HepG2 (cell line): ENCODE measurements around the gene VAMP5. TPM values are rescaled to one million over a fixed set of nuclear protein-coding genes. Genes with fewer than 3 reads are reported as not detected.

Experiments
- ARNT ChIP-seq: fragments of 450-650 bp; IDR thresholded peaks from 2 replicates; pipeline ENCODE4 v1.6.1; 2017
- BORCS8-MEF2B ChIP-seq: sonication (generic); formaldehyde crosslinking; IDR thresholded peaks from 2 replicates; pipeline ENCODE4 v1.8.0; 2022; ENCODE audit warnings: mild to moderate bottlenecking, missing genetic modification reagents
- ETV5 ChIP-seq: IDR thresholded peaks from 2 replicates; pipeline ENCODE4 v1.6.1; 2018; ENCODE audit warnings: missing biosample characterization, missing genetic modification reagents, inconsistent platforms, borderline replicate concordance
- GATAD1 ChIP-seq: IDR thresholded peaks from 2 replicates; pipeline ENCODE4 v1.6.1; 2016; ENCODE audit warnings: missing genetic modification reagents, missing compliant biosample characterization
- GATAD2A ChIP-seq: IDR thresholded peaks from 2 replicates; pipeline ENCODE4 v1.6.1; 2016
- IKZF5 ChIP-seq: IDR thresholded peaks from 2 replicates; pipeline ENCODE4 v1.6.1; 2018; ENCODE audit warnings: missing genetic modification reagents, mild to moderate bottlenecking, missing compliant biosample characterization
- KDM3A ChIP-seq: IDR thresholded peaks from 2 replicates; pipeline ENCODE4 v1.6.1; 2018; ENCODE audit warnings: low read depth, missing compliant biosample characterization
- MLXIP ChIP-seq: sonication (generic); formaldehyde crosslinking; IDR thresholded peaks from 2 replicates; pipeline ENCODE4 v1.9.0; 2021; ENCODE audit warnings: missing genetic modification reagents, borderline replicate concordance
- MTA1 ChIP-seq: sonication (generic); formaldehyde crosslinking; IDR thresholded peaks from 2 replicates; pipeline ENCODE4 v1.4.0; 2020; ENCODE audit warnings: missing genetic modification reagents, mild to moderate bottlenecking, borderline replicate concordance
- MYPOP ChIP-seq: sonication (generic); formaldehyde crosslinking; IDR thresholded peaks from 2 replicates; pipeline ENCODE4 v1.8.1; 2023; ENCODE audit warnings: mild to moderate bottlenecking, moderate library complexity, missing genetic modification reagents
- PITX1 ChIP-seq: sonication (generic); formaldehyde crosslinking; IDR thresholded peaks from 2 replicates; pipeline ENCODE4 v1.5.1; 2020; ENCODE audit warnings: mild to moderate bottlenecking, missing genetic modification reagents
- REL ChIP-seq: sonication (generic); formaldehyde crosslinking; conservative IDR thresholded peaks from 2 replicates; pipeline ENCODE4 v1.8.0; 2022; ENCODE audit warnings: mild to moderate bottlenecking, missing genetic modification reagents, moderate library complexity
- SAP130 ChIP-seq: IDR thresholded peaks from 2 replicates; pipeline ENCODE4 v1.6.1; 2016; ENCODE audit warnings: low read depth
- SIN3A ChIP-seq: IDR thresholded peaks from 2 replicates; pipeline ENCODE4 v1.6.1; 2011; ENCODE audit warnings: low read depth, mild to moderate bottlenecking, control low read depth, low read length, borderline replicate concordance
- SP2 ChIP-seq: sonication (generic); formaldehyde crosslinking; IDR thresholded peaks from 2 replicates; pipeline ENCODE4 v1.5.1; 2020; ENCODE audit warnings: mild to moderate bottlenecking, missing genetic modification reagents
- SYNCRIP ChIP-seq: fragments of 200-400 bp; formaldehyde crosslinking; IDR thresholded peaks from 2 replicates; pipeline ENCODE4 v1.6.1; 2018; ENCODE audit warnings: mild to moderate bottlenecking, low read depth, low read length; ENCODE audit not compliant: insufficient read depth
- YY1 ChIP-seq: IDR thresholded peaks from 2 replicates; pipeline ENCODE4 v1.6.1; 2011; ENCODE audit warnings: low read length, low read depth, moderate library complexity, mild to moderate bottlenecking; ENCODE audit not compliant: insufficient read depth, insufficient replicate concordance
- ZFP37 ChIP-seq: sonication (generic); formaldehyde crosslinking; IDR thresholded peaks from 2 replicates; pipeline ENCODE4 v1.4.0; 2020; ENCODE audit warnings: missing genetic modification reagents, borderline replicate concordance
- ZFY ChIP-seq: sonication (generic); formaldehyde crosslinking; IDR thresholded peaks from 2 replicates; pipeline ENCODE4 v1.4.0; 2020; ENCODE audit warnings: missing genetic modification reagents
- ZNF160 ChIP-seq: sonication (generic); formaldehyde crosslinking; IDR thresholded peaks from 2 replicates; pipeline ENCODE4 v1.8.0; 2022; ENCODE audit warnings: mild to moderate bottlenecking, inconsistent platforms, missing genetic modification reagents
- ZNF260 ChIP-seq: sonication (generic); formaldehyde crosslinking; IDR thresholded peaks from 2 replicates; pipeline ENCODE4 v1.4.0; 2020; ENCODE audit warnings: missing genetic modification reagents, low read depth, mild to moderate bottlenecking, borderline replicate concordance
- ZNF329 ChIP-seq: sonication (generic); formaldehyde crosslinking; IDR thresholded peaks from 2 replicates; pipeline ENCODE4 v1.9.0; 2021; ENCODE audit warnings: low read depth, mild to moderate bottlenecking, missing genetic modification reagents
- ZNF616 ChIP-seq: sonication (generic); formaldehyde crosslinking; IDR thresholded peaks from 2 replicates; pipeline ENCODE4 v1.5.0; 2020; ENCODE audit warnings: low read depth, mild to moderate bottlenecking, missing genetic modification reagents
- ZNF839 ChIP-seq: sonication (generic); formaldehyde crosslinking; IDR thresholded peaks from 2 replicates; pipeline ENCODE4 v1.4.0; 2020; ENCODE audit warnings: missing genetic modification reagents, mild to moderate bottlenecking, borderline replicate concordance
- polyA plus RNA-seq, 8 experiments: library from polyadenylated mRNA; depleted of rRNA in 3 of 8; stranded (reverse) in 7 of 8; unstranded in 1 of 8; fragments of >200 nt; fragmentation: Illumina TruSeq in 4 of 8; extraction: Trizol in 4 of 8; gene quantifications; 2 replicates each; pipeline versions ENCODE4 v1.2.1 to v1.2.3, GENCODE V29; 2011 to 2016; ENCODE audit warnings: low read depth in 4 of 8, missing spikeins in 1 of 8, mixed read lengths in 1 of 8; ENCODE audit not compliant: insufficient read depth in 1 of 8
- total RNA-seq, 5 experiments: library from RNA; depleted of rRNA; stranded (reverse); fragments of >200 nt; fragmentation: Illumina TruSeq; extraction: Trizol; gene quantifications; 2 replicates each; pipeline ENCODE4 v1.2.3, GENCODE V29; 2016; ENCODE audit warnings: low read depth in 1 of 5

Gene VAMP5
- total and polyA plus RNA-seq, 2 of the 13 experiments (the other 11 are each of a cell fraction or from before 2014, with no cell fraction given) = 7.2 to 56.7 TPM

- TF ChIP-seq MLXIP (CRISPR knock-in tag) (no peak), REL (CRISPR knock-in tag) (0 out of 2 replicates have a peak, but pooled peaks have one; percentile 46), YY1 (peak; percentile 82), KDM3A (CRISPR knock-in tag) (peak; percentile 91; the same call in 1 of the 2 replicates), BORCS8-MEF2B (peak; percentile 53; the same call in 1 of the 2 replicates), SAP130 (peak; percentile 94), ARNT (no peak), MTA1 (CRISPR knock-in tag) (peak; percentile 68; the same call in 1 of the 2 replicates), ZFY (CRISPR knock-in tag) (peak; percentile 91), IKZF5 (CRISPR knock-in tag) (peak; percentile 92), SP2 (CRISPR knock-in tag) (peak; percentile 54; the same call in 1 of the 2 replicates), ZNF160 (CRISPR knock-in tag) (peak; percentile 87), ZNF329 (CRISPR knock-in tag) (peak; percentile 85; the same call in 1 of the 2 replicates), MYPOP (CRISPR knock-in tag) (peak; percentile 58; the same call in 1 of the 2 replicates), PITX1 (CRISPR knock-in tag) (peak; percentile 52), ZNF260 (0 out of 2 replicates have a peak, but pooled peaks have one; percentile 54), ZNF616 (CRISPR knock-in tag) (no peak), GATAD1 (peak; percentile 90), SIN3A (peak; percentile 83; the same call in 1 of the 2 replicates), ZNF839 (no peak), SYNCRIP (no peak), ZFP37 (CRISPR knock-in tag) (peak; percentile 96), GATAD2A (peak; percentile 63), ETV5 (peak; percentile 90)
Observed at GRCh38 chr2:85611705-85612587, 27.7 kb downstream of the VAMP5 start, which contains the start of gene C2orf68 (continued).
